ENCODE results near the gene MEIOSIN. TPM values are rescaled to one million over a fixed set of nuclear protein-coding genes. Genes with fewer than 3 reads are reported as not detected.

Gene MEIOSIN
- total and polyA plus RNA-seq, 2 donors (not counting 1 experiment from before 2014, with no cell fraction given), result not detected

DNA sequence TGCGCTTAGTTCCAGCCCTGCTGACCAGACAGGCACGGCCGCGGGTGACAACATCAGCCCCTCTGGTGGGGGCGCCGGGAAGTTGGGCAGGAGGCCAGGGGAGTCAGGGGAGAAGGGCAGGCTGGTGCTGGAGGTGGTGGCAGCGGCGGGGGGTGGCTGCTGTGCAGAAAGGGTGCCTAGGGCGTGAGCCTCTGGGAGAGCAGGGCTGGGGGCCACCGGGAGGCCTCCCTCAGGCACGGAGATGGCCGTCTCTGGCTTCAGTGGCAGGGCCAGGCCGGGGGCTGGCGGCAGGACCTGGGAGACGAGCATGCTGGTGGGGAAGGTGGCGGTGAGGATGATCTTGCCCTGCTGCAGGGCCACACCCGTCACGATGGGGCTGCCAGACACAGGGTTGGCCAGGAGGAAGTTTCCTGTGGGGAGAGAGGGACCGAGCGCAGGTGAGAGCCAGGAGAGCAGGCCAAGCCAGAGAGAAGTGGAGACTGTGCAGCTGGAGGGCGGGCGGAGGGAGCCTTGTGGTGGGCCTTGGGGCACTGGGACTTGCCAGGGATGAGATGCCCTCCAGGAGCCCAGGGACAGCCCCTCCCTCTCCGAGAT, 32.6 kb downstream of the MEIOSIN start:
- Mint-ChIP-seq H3K4me1 (peaks cover 14% of the 10 kb centered on the region), H3K27me3 (peaks cover 10% of the 10 kb centered on the region), H3K4me3 (no peak overlapping the region), H3K9me3 (ENCODE audit: insufficient read depth) (no peaks in the 10 kb centered on the region), H3K27ac (no peak overlapping the region)
- Histone ChIP-seq H3K4me3 (ENCODE audit: control extremely low read depth in 1 of 5, extremely low read depth in 1 of 5, insufficient read depth in 1 of 5, low read depth in 2 of 5, low read length in 4 of 5) (no peak overlapping the region), H4K20me1 (ENCODE audit: control insufficient read depth, insufficient read depth, low read length, poor library complexity, severe bottlenecking) (no peaks in the 10 kb centered on the region), H3K4me1 (ENCODE audit: control insufficient read depth in 2 of 2, insufficient read depth in 2 of 2, low read length in 2 of 2) (peaks cover 10 to 24% of the 10 kb centered on the region in 2 donors), H3K9ac (ENCODE audit: low read length) (no peak overlapping the region), H3K79me2 (ENCODE audit: control insufficient read depth, insufficient read depth, low read length) (no peaks in the 10 kb centered on the region), H3K9me3 (ENCODE audit: control extremely low read depth in 1 of 3, control insufficient read depth in 2 of 3, insufficient read depth in 1 of 3, low read length in 2 of 3) (peaks cover 0 to 3% (median 0%) of the 10 kb centered on the region in 3 donors), H3K27me3 (replicated peaks in 1 of 4; ENCODE audit: control extremely low read depth in 1 of 4, control insufficient read depth in 3 of 4, insufficient read depth in 4 of 4, low read length in 3 of 4) (peaks cover 0 to 44% (median 8%) of the 10 kb centered on the region in 4 experiments), H2AFZ (ENCODE audit: insufficient read depth, low read depth, low read length, poor library complexity, severe bottlenecking) (no peak overlapping the region), H3K36me3 (replicated peaks in 1 of 2; ENCODE audit: control extremely low read depth in 1 of 2, control insufficient read depth in 1 of 2, extremely low read depth in 1 of 2, insufficient read depth in 2 of 2, low read length in 1 of 2) (no peaks in the 10 kb centered on the region), H3K27ac (ENCODE audit: low read length in 2 of 2) (no peak overlapping the region), H3K4me2 (replicated peaks; ENCODE audit: low read depth, low read length, poor library complexity, severe bottlenecking) (no peak overlapping the region)
- intact Hi-C loops (cut with micrococcal nuclease), result no loop called here
- ATAC-seq (ENCODE audit: low read depth), result no peak
- no peak for DNase-seq
- CTCF ChIA-PET, result no interaction called here
- 92% methylated on average over 23 of the region's 23 CpGs for WGBS (ENCODE audit: insufficient coverage)
- POLR2A ChIA-PET, result no interaction called here
- TF ChIP-seq, protein P1, sequence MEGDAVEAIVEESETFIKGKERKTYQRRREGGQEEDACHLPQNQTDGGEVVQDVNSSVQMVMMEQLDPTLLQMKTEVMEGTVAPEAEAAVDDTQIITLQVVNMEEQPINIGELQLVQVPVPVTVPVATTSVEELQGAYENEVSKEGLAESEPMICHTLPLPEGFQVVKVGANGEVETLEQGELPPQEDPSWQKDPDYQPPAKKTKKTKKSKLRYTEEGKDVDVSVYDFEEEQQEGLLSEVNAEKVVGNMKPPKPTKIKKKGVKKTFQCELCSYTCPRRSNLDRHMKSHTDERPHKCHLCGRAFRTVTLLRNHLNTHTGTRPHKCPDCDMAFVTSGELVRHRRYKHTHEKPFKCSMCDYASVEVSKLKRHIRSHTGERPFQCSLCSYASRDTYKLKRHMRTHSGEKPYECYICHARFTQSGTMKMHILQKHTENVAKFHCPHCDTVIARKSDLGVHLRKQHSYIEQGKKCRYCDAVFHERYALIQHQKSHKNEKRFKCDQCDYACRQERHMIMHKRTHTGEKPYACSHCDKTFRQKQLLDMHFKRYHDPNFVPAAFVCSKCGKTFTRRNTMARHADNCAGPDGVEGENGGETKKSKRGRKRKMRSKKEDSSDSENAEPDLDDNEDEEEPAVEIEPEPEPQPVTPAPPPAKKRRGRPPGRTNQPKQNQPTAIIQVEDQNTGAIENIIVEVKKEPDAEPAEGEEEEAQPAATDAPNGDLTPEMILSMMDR (IDR thresholded peaks at IDR 0.05), result no peak
- no peak for TF ChIP-seq EZH2 (IDR thresholded peaks at IDR 0.05; ENCODE audit: borderline replicate concordance, insufficient read depth, low read depth, low read length, poor library complexity, severe bottlenecking)

DNA sequence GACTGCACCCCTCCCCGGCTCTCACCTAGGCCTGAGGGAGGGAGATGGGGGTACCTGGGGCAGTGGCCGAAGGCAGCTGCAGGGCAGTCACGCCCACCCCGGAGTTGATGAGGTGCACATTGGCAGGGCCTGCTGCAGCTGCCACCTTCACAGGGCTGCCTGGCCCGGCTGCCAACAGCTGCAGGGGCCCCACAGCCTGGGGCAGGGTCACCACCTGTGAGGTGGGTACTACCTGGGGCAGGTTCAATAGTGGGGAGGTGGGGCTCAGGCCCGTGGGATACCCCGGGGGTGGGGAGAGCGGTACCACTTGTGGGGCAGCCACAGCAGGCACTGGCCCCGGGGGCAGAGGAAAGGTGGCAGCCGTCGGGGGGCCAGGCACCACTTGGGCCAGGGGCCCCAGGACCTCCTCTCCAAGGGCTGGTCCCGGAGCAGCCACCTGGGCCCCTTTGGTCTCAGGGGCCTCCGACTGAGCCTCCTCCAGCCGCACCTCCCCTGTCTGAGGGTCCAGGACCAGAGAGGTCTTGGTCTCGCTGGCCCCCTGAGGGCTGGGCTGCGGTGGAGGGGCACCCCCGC, 33.1 kb downstream of the MEIOSIN start:
- CTCF ChIA-PET, result no interaction called here
- intact Hi-C loops (cut with micrococcal nuclease), result no loop called here
- H3K27ac ChIP-seq (ENCODE audit: low read length in 2 of 2), result no peak overlapping the region
- no peak overlapping the region for H3K27ac Mint-ChIP-seq
- peaks cover 12 to 29% of the 10 kb centered on the region in 2 donors for H3K4me1 ChIP-seq (ENCODE audit: control insufficient read depth in 2 of 2, insufficient read depth in 2 of 2, low read length in 2 of 2)
- no peak overlapping the region for H3K4me3 ChIP-seq (ENCODE audit: control extremely low read depth in 1 of 5, extremely low read depth in 1 of 5, insufficient read depth in 1 of 5, low read depth in 2 of 5, low read length in 4 of 5)
- peaks cover 10% of the 10 kb centered on the region for H3K27me3 Mint-ChIP-seq
- H3K9me3 Mint-ChIP-seq (ENCODE audit: insufficient read depth), result no peaks in the 10 kb centered on the region
- H3K4me2 ChIP-seq (replicated peaks; ENCODE audit: low read depth, low read length, poor library complexity, severe bottlenecking), result no peak overlapping the region
- H3K27me3 ChIP-seq (replicated peaks in 1 of 4; ENCODE audit: control extremely low read depth in 1 of 4, control insufficient read depth in 3 of 4, insufficient read depth in 4 of 4, low read length in 3 of 4), result peaks cover 0 to 43% (median 8%) of the 10 kb centered on the region in 4 experiments
- H3K9me3 ChIP-seq (ENCODE audit: control extremely low read depth in 1 of 3, control insufficient read depth in 2 of 3, insufficient read depth in 1 of 3, low read length in 2 of 3), result peaks cover 0 to 3% (median 0%) of the 10 kb centered on the region in 3 donors
- H3K36me3 ChIP-seq (replicated peaks in 1 of 2; ENCODE audit: control extremely low read depth in 1 of 2, control insufficient read depth in 1 of 2, extremely low read depth in 1 of 2, insufficient read depth in 2 of 2, low read length in 1 of 2), result no peaks in the 10 kb centered on the region
- ATAC-seq (ENCODE audit: low read depth) (no peak), DNase-seq (no peak)
- H3K4me1 Mint-ChIP-seq, result peaks cover 18% of the 10 kb centered on the region
- 94% methylated on average over 14 of the region's 17 CpGs for WGBS (ENCODE audit: insufficient coverage)
- no peaks in the 10 kb centered on the region for H3K79me2 ChIP-seq (ENCODE audit: control insufficient read depth, insufficient read depth, low read length)
- no peak overlapping the region for H3K4me3 Mint-ChIP-seq
- no peak overlapping the region for H2AFZ ChIP-seq (ENCODE audit: insufficient read depth, low read depth, low read length, poor library complexity, severe bottlenecking)
- H3K9ac ChIP-seq (ENCODE audit: low read length), result no peak overlapping the region
- TF ChIP-seq, protein P1 (IDR thresholded peaks at IDR 0.05), result no peak
- H4K20me1 ChIP-seq (ENCODE audit: control insufficient read depth, insufficient read depth, low read length, poor library complexity, severe bottlenecking), result no peaks in the 10 kb centered on the region
- POLR2A ChIA-PET, result no interaction called here

All from B cell (primary cell).